ENCODE measurements around the gene PTCD2.

- no peak for TF ChIP-seq CTCF (IDR thresholded peaks at IDR 0.05; ENCODE audit: insufficient read depth, low read length)
- no peak for TF ChIP-seq POLR2AphosphoS5 (IDR thresholded peaks at IDR 0.05; ENCODE audit: low read depth)
- TF ChIP-seq GABPA (IDR thresholded peaks at IDR 0.05; ENCODE audit: low read depth): no peak
Measured at GRCh38 chr5:72282878-72283277, 37.3 kb upstream of the PTCD2 start.

All from HL-60 (cell line).